SK-N-SH treated with all-trans-retinoic acid at 6 μM for 48 hours (cell line): ENCODE data around the gene TIMP2.
A peak's percentile ranks its signal among the peaks of the same experiment; 100 is the strongest.

Experiments used
- PATZ1 ChIP-seq: fragments of 250-450 bp; sonication (Bioruptor Pico); IDR thresholded peaks from 2 replicates; pipeline ENCODE4 v1.8.0; 2020; ENCODE audit warnings: mild to moderate bottlenecking, moderate library complexity, borderline replicate concordance
- RARB ChIP-seq: fragments of 250-450 bp; sonication (Bioruptor Pico); IDR thresholded peaks from 2 replicates; pipeline ENCODE4 v1.8.0; 2021; ENCODE audit warnings: mild to moderate bottlenecking, moderate library complexity
- ZFP3 ChIP-seq: fragments of 250-450 bp; sonication (Bioruptor Pico); IDR thresholded peaks from 2 replicates; pipeline ENCODE4 v1.5.0; 2020; ENCODE audit warnings: mild to moderate bottlenecking, moderate library complexity

- TF ChIP-seq PATZ1 (CRISPR knock-in tag) (no peak), ZFP3 (CRISPR knock-in tag) (peak; percentile 96), RARB (CRISPR knock-in tag) (no peak)
Measured at GRCh38 chr17:78921437-78921971, 3.7 kb downstream of the TIMP2 start.
